Adrenal gland (tissue), 5 donors: Measurements from ENCODE around the gene MAP2K6.

Experiments used
- CTCF ChIP-seq, 6 experiments: fragments of 450-650 bp in 4 of 6; fragments of 200-600 bp in 2 of 6; sonication (generic) in 1 of 6; IDR thresholded peaks; 1 replicate in 5 of 6; 2 replicates in 1 of 6; pipeline versions ENCODE4 v1.5.1 to v1.8.0; 2016 to 2021; ENCODE audit warnings: antibody characterized with exemption in 6 of 6, mild to moderate bottlenecking in 2 of 6, moderate library complexity in 1 of 6
- POLR2A ChIP-seq, 2 donors: fragments of 450-650 bp; IDR thresholded peaks; one replicate each; pipeline ENCODE4 v1.6.1; 2017; ENCODE audit warnings: antibody characterized with exemption in 2 of 2, mild to moderate bottlenecking in 2 of 2, moderate library complexity in 1 of 2
- donor health status: DM: no; HTN: no; CAD: no.

DNA sequence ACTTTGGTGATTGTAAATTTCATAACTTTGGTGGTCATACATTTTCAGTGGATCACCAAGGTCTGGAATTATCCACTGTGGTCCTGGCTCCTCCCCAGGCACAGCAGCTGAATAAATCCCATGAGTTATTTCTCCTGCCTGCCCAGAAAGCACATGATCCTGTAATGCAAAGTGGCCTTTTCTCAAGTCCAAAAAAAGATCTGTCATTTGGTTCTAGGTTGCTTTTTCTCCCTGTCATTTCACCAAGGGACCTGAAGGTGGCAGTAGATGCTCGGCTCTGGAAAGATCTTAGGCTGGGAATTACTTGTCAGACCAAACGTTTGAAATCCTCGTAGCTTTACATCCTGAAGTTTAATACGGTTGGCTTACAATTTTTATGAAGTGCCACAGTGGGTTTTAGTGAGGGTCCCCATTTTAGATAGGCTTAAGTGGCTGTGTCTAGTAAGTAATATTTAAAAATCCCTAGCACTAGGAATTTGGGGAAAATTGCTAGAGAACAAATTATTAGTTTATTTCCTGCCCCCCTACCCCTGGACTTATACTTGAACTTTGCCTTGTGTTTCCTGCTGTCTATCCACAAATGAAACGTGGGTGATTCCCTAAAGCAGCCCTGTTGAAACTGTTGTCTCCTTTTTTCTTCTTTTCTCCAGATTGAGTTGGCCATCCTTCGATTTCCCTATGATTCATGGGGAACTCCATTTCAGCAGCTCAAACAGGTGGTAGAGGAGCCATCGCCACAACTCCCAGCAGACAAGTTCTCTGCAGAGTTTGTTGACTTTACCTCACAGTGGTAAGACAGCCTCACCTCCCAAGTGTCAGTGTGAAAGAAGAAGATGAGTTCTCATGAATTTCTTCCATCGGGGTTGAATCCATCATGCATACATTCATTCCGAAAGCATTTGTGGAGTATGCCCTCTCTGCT, 111.7 kb downstream of the MAP2K6 start:
- peak; percentile 83 to 92 (median 86) for TF ChIP-seq CTCF (IDR thresholded peaks at IDR 0.05)
- no peak for TF ChIP-seq POLR2A (IDR thresholded peaks at IDR 0.05)
